ENCODE data around the gene DLEU7.

DLEU7 gene

DNA sequence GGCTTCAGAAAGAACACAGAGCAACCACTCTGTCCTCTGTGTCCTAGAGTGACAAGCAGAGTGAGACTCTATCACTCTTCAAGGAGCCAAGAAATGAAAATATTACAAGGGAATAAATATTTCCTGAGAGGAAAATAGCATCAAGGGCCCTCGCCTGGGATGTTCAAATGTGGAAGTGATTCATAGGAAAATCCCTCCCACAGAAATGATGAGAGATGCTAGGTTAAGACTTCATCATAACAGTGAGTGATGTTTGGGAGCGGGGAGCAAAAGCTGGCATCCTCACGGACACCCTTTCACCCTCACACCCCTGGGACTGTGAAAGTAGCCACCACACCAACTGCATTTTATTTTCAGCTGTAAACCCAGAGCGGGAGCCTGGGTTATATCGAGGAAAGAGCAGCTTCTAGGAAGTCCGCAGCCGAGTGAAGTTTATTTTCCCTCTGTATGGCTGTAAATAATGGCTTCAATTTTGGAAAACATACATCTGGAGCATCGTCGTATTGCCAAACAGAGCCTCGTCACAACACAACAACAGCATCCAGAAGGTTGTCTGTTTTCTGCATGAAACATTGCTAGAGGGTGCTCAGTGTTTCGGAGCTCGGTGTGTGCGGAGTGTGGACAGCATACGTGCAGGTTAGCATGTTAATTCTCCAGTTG is 54.8 kb downstream of the DLEU7 start:
- DNase-seq = no peak

- DNase-seq = no peak
Measured at GRCh38 chr13:50787316-50788195, 55.9 kb downstream of the DLEU7 start.

- no peak for DNase-seq
Measured at GRCh38 chr13:50783717-50784290, 59.7 kb downstream of the DLEU7 start.

DNA sequence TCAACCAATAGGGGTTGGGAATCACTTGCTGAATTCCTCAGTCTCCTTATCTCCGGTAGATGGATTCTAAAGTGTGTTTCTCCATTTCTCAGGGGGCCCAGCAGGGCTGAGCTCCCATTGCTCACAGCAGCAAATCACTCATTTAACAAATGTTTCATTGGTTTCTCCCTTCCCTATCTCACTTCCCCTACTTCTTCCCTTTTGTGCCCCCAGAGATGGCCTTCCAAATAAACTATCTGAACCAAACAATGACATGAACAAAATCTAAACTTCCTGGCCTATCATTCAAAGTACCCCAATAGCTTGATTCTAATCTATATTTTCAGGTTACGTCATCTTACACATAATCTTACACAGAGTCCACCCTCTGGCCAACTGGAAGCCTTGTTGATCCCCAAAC is 60.4 kb downstream of the DLEU7 start:
- no peak for DNase-seq

DNA sequence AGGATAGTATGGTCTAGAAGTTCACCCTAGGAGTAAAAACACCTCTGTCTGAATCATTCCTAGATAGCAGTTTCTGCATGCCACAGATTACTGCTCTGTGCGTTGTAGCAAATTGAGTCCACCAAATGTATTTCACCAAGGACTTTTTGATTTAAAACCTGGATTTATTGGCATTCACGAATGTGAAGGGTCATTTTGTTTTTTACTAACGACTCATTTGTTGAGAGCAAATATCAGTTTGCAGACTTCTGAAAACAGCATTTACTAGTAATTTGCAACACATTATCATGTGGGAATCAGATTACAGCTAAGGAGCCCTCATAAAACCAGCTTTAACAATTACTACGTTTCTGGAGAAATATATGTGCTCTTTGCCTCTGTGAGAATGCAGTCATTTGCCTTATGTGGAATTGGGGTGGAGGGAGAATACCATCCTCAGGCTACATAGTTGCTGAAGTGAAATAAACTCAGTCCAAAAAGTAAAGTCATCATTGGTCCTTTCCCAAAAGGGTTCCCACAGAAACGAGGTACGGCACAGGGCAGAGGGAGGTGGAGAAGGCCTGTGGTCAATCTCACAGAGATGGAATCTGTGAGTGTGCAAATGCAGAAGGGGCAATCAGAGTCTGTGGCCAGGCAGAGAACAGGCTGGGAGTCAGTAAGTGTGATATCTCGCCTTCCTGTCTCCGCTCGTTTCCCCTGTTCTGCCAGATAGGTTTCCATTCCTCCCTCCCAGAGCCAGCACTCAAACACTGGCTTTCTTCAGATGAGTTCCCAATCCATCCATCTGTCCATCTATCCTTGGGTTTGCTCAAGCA is 63.1 kb downstream of the DLEU7 start:
- DNase-seq = no peak

DNA sequence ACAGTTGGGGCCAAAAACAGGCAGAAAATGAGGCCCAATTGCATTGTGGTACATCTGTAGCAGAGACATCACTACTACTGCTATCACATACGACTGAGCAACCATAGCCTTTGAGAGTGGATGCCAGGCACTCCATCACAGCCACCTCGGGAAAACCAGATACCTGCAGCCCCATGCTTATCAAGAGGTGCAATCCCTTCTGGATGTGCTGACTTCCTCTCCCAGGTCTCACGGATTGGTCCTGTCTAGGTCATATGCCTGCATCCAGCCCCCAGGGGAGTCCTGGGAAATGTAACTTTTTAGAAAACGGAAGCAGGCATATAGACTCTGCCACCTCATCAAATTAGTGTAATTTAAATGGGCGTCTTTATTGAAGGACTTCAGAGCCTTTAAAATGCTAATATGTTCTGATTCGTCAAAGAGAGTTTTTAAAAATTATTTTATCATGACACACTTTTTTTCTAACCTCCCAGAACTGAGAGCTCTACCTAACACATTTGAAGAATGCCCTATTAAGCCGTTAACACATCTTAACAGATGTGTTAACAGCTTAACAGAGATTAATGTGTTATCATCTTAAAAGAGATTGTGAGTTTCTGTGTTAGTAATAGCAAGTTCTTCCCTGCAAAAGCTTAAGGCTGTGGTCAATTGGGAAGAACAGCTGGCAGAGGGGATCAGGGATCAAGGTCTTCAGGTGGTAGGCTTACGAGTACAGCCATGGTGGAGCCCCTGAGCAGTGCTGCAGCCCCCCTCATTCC is 63.9 kb downstream of the DLEU7 start:
- no peak for DNase-seq

Measured in NCI-H2081 (cell line).